ENCODE results near the gene KIF14.
"Not testable (repeated sequence)": the region's sequence is repeated elsewhere in the genome, so short reads cannot be mapped to it uniquely, and the experiment has no call there.

KIF14 gene

DNA sequence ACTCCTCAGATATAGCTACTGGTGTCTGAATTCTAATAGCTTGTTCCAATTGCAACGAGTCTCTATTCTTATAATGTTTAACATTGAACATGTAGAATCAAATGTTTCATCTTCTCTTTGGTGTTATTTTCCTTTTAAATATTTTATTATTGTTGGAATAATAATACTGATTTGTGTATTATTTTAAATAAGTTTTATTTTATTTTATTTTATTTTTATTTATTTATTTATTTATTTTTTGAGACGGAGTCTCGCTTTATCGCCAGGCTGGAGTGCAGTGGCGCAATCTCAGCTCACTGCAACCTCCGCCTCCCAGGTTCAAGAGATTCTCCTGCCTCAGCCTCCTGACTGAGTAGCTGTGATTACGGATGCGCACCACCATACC lies 10.0 kb upstream of the KIF14 start:
- DNase-seq: not testable (repeated sequence)

GRCh38 chr1:200629876-200630514 lies 9.4 kb upstream of the KIF14 start:
- no peak for DNase-seq

DNA sequence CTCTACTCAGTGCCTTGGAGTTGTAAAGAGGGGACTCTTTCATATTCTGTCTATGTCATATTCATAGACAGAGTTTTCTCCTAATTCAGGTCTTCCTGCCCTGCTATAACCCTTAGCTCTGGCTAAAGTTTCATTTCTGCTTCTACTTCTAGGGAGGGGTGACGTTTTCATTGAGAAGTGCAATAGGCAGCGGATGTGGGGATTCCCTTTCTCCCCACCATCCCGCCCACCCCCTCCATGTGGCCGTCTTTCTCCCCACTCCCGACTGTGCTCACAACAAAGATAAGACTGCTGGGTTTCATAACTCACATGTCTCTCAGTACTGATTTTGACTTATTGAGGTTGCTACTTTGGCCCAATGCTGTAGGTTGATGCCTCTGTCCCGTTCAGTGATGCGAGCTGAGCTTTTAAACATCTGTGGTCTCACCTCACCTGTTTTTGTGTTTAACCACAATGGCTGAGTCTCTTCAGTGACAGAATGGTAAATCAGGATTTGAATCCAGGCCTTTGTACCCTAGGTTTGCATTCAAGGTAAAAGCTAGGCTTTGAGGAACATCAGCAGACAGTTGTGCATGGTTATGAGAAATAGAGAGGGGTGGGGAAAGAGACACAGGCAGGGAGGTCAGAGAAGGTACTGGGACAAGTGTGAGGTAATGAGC lies 7.8 kb upstream of the KIF14 start:
- peak in 1 of 2 experiments; percentile 30 for DNase-seq

DNA sequence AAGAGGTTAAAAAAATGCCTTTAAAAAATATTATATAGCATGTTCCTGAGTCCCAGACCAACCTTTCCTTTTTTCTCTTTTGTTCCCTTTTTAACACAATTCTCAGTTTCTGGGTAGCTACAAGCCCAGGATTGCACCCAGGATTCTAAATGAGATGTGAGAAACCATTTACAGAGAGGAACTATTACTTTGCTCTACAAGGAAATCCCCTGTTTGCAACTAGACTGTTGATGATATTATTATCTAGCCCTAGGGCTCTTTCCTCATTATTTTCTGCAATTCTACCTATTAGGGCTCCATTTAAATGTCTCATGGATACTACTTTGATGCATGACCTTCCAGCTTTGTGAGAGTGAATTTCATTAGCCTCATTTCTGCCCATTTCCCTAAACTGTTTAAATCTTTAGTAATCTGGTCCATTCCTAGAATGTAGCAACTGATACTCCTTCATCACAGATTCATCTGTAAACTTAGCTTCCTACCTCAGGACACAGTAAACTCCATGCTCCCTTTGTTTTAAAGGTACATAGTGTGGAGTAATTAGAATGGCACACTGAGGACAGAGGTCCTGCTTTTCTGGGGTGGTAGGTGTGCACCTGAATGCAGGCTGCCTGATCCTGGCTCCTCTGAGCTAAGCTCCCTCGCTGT lies 7.1 kb upstream of the KIF14 start:
- no peak for DNase-seq

- no peak for DNase-seq
Measured at GRCh38 chr1:200626853-200627534, 6.4 kb upstream of the KIF14 start.

DNA sequence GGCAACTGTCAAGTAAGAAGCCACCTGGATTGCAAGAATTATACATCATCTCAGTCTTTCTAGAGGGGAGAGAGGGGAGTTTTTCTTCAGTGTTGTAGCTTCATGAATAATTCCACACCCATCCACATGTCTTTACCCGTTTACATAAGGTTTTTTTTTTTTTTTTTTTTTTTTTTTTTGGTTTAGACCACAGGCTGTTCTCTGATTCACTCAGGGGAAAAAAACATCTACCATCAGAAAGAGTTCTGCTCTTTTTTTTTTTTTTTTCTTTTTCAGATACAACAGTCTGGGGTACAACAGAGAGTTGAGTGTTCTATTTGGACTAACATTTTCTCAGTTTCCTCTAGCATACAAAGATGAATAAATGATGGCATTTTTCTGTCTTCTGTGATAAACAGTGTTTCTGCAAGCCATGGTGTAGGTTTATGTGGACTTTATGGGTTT lies 4.9 kb upstream of the KIF14 start:
- no peak for DNase-seq

DNA sequence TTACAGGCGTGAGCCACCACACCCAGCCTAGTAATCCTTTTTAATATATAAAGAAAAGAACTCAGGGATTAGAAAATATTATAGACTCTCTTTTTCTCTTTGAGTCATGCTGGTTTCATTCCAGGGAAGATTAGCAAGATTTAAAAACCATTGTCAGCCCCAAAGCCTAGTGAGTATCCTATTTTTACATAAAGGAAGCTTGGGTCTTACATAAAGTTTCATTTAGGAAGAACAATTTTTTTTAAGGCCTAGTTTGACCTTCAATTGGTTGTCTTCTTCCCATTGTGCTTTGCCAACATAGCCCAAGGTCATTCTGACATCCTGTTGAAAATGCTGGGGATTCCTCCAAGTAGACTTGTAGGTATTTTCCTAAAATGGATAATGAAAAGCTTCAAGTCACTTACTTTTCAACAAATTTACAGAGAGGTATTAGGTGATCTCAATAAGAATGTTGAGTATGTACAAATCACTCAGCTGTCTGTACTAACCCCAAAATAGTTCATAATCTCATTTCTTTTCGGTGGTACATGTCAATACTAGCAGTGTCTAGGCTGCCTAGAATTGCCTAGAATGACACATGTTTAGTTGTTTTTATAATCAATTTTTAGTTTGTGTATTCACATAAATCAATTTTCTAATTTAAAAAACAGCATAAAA lies 4.3 kb upstream of the KIF14 start:
- DNase-seq: no peak

DNA sequence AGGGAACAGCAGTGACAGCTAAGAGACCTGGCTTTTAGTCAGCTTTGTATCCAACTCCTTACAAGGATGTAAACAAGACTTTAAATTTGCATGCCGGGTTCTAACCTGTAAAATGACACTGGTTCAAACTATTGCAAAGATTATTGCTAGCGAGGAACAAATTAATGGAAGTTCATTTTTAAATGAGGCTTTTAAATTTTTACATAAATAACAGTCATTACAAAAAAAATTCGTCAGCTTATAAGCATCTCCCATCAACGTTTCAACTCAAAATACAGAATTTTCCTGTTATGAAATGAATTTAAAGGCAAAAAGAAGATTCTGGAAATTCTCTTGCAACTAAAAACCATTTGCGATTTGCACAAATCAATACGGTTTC lies 668 bp downstream of the KIF14 start:
- no peak for DNase-seq

- no peak for DNase-seq
Measured at GRCh38 chr1:200610846-200611245, 9.7 kb downstream of the KIF14 start.

DNA sequence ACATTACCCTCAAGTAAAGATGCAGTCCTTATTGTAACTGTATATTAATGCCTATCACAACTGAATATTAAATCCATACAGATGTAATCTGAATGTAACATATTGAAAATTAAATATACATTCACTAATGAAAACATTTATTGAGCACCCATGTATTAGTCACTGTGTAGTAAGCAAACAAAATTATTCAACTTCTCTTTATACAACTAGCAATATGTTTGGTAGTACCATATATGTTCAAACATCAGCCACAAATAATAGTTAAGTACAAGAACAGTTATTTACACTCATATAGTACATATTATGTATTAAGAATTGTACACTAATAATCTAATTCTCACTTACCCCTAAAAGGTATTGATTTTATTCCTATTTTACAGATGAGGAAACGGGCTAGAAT lies 17.9 kb downstream of the KIF14 start:
- no peak for DNase-seq

- no peak for DNase-seq
Measured at GRCh38 chr1:200590001-200590400, 30.6 kb downstream of the KIF14 start.

DNA sequence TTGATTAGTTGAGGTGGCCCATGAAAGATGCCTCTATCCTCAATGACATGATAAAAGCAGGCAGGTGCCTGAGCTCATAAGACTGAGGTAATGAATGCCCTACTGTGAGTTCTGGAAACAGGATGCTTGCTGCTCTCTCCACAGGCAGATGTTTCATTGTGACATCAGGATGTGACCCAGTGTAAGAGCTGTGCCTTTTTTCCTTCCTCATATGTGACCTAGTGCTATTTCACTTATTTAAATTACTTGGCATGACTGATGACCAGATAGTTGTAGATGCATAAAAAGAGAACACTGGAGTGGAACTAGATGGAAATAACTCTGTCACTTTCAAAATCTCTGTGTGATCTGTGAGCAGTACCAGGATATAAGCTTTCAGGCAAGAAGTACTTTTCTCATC lies 31.9 kb downstream of the KIF14 start:
- DNase-seq: no peak

GRCh38 chr1:200564319-200564718 lies 56.2 kb downstream of the KIF14 start:
- no peak for DNase-seq

DNA sequence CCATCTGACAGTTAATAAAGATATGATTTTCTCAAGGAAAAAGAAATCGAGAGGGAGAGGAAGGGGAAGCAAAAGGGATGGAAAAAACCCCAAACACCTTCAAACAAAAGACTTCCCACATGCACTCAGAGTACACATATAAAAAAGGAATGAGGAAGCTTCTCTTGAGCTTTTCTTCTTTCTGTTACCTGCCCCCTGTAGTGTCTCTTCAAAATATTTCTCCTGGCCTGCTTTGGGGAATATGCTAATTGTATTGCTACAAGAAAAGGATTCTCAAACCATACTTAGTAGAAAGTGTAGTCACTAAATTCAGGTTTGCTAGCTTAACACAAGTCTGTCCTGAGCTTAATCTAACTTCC lies 58.7 kb downstream of the KIF14 start:
- no peak for DNase-seq

DNA sequence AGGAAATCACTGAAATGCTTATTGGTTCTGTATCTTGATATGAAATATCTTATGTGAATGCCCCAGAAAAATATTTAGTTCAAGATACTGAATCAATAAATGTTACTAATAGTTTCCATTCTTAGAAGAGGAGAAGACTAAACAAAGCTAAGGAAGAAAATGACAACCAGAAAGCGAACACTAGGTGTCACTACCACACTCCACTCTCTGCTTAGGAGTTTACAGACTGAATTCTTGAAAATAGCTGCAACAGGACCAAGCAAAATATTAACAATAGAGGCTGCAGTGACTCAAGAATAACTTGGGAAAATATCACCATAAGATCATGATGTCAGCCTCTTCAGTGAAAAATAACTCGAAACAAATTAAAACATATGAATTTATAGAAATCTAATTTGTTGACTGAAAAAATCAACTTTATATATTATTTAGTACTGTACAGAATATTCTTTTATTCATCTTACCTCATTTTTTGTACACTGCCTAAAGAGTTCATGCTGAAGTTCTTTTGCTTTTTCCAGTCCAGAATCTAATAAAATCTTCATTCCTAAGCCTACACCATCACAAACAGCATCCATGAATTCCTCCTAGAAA lies 61.6 kb downstream of the KIF14 start:
- DNase-seq: no peak

- DNase-seq: no peak
Measured at GRCh38 chr1:200556002-200556401, 64.5 kb downstream of the KIF14 start.

DNA sequence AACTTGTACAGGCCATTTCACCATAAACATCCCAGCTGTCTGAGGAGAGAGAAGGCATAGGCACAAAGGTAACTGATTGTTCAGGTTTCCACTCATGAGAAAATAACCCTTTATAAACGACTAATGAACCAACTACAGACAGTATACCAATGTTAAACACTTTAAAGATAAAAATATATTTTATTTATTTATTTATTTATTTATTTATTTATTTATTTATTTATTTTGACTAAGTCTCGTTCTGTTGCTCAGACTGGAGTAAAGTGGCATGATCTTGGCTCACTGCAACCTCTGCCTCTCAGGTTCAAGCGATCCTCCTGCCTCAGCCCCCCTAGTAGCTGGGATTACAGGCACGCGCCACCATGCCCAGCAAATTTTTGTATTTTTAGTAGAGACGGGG lies 67.8 kb downstream of the KIF14 start:
- not testable (repeated sequence) for DNase-seq

DNA sequence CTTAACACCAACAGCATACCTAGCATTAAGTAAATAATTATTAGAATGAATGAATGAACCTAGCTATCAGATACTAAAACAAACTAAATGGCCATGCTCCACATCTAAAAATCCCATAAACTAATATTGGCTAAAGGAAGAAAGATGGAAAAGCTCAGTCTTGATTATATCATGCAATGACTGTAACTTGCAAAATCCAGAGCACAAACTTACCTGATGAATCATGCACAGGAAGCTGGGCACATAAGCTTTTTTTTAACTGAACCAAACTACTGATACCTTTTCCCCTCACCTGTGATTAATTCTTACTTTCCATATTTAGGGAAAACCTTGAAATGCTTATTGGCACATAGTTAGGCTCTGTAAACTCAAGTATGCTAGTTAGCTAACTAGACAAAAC lies 70.2 kb downstream of the KIF14 start:
- no peak for DNase-seq

- DNase-seq: no peak
Measured at GRCh38 chr1:200547386-200547785, 73.2 kb downstream of the KIF14 start.

- DNase-seq: no peak
Measured at GRCh38 chr1:200546577-200546976, 74.0 kb downstream of the KIF14 start.

- DNase-seq: no peak
Measured at GRCh38 chr1:200542162-200542561, 78.4 kb downstream of the KIF14 start.

- DNase-seq: no peak
Measured at GRCh38 chr1:200540281-200540680, 80.3 kb downstream of the KIF14 start.

DNA sequence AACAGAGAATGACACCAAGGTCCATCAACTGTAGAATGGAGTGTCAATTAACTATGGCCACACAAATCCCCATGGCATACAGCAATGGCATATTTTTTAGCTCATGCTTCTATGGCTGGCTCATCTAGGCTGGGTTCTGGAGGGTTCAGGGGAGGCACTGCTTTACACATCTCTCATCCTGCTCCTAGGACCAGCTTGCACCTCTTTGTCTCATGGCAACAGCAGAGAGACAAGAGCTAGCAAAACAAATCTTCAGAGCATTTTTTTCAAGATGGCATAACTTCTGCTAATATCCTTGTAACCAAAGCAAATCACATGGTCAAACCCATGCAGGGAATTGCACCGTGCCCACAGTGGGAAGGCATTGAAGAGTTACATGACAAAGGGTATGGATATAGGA lies 82.4 kb downstream of the KIF14 start:
- no peak for DNase-seq
